Adrenal gland (tissue), 12 donors: ENCODE measurements around the gene TCF7L1. TPM values are rescaled to one million over a fixed set of nuclear protein-coding genes. Genes with fewer than 3 reads are reported as not detected.

Experiments
- DNase-seq, 7 donors: peaks; one replicate each; pipeline ENCODE4 v3.0.0-alpha.2; 2019 to 2020
- H3K27ac ChIP-seq, 5 donors: fragments of 200-600 bp; sonication (generic) in 4 of 5; 1 replicate in 3 of 5; 2 replicates in 2 of 5; pipeline versions ENCODE4 v1.5.1 to v1.8.0; 2016 to 2020; ENCODE audit warnings: mild to moderate bottlenecking in 1 of 5
- H3K27me3 ChIP-seq: fragments of 200-600 bp; 2 replicates; pipeline ENCODE4 v1.8.0; 2021
- H3K36me3 ChIP-seq, 2 donors: fragments of 200-600 bp; replicated peaks in 1 of 2; 1 replicate in 1 of 2; 2 replicates in 1 of 2; pipeline versions ENCODE4 v1.5.1 to v1.8.0; 2018 to 2022
- H3K4me1 ChIP-seq, 2 donors: fragments of 200-600 bp; replicated peaks in 1 of 2; 1 replicate in 1 of 2; 2 replicates in 1 of 2; pipeline versions ENCODE4 v1.5.1 to v1.8.0; 2018 to 2021
- H3K4me3 ChIP-seq, 4 donors: fragments of 200-600 bp; sonication (generic) in 3 of 4; one replicate each; pipeline ENCODE4 v1.5.1; 2016 to 2018
- H3K9me3 ChIP-seq, 3 donors: fragments of 200-600 bp; sonication (generic) in 1 of 3; replicated peaks in 1 of 3; 1 replicate in 2 of 3; 2 replicates in 1 of 3; pipeline versions ENCODE4 v1.5.1 to v1.8.0; 2016 to 2021
- POLR2A ChIP-seq, 2 donors: fragments of 450-650 bp; IDR thresholded peaks; one replicate each; pipeline ENCODE4 v1.6.1; 2017; ENCODE audit warnings: antibody characterized with exemption in 2 of 2, mild to moderate bottlenecking in 2 of 2, moderate library complexity in 1 of 2
- WGBS, 4 donors: extraction: QIAGEN DNeasy Blood & Tissue Kit in 2 of 4; methylation state at CpG; one replicate each; pipeline versions ENCODE4 v1.1.5 to v1.1.7; 2013 to 2017; 5-methylcytosine and 5-hydroxymethylcytosine counted together
- intact Hi-C, 2 donors: fragments of 100-400 bp; cut with DNase I; formaldehyde crosslinking; loops; one replicate each; pipeline versions ENCODE4 v1.14.1 to v1.15.0; 2022 to 2023
- polyA plus RNA-seq, 3 donors: library from polyadenylated mRNA; stranded (reverse); fragments of 200-250 nt in 2 of 3; fragments of 350-450 nt in 1 of 3; fragmentation: Illumina TruSeq in 1 of 3; extraction: RNeasy Lipid Tissue Mini Kit (QIAGEN cat#74804) in 1 of 3; gene quantifications; one replicate each; pipeline ENCODE4 v1.2.3, GENCODE V29; 2013 to 2014
- total RNA-seq, 9 donors: library from RNA; depleted of rRNA in 4 of 9; stranded (reverse); fragments of >200 nt in 4 of 9; fragments of 120-200 nt in 1 of 9; fragmentation: NEBNext Ultra II Directional in 1 of 9; extraction: Animal tissue kit (Norgen Biotek cat#: 25700) in 1 of 9; gene quantifications; one replicate each; pipeline versions ENCODE4 v1.1.0 to v1.2.4, GENCODE V29; 2013 to 2023
- TF ChIP-seq, protein P1 (sequence below), 6 experiments: fragments of 450-650 bp in 4 of 6; fragments of 200-600 bp in 2 of 6; sonication (generic) in 1 of 6; IDR thresholded peaks; 1 replicate in 5 of 6; 2 replicates in 1 of 6; pipeline versions ENCODE4 v1.5.1 to v1.8.0; 2016 to 2021; ENCODE audit warnings: antibody characterized with exemption in 6 of 6, mild to moderate bottlenecking in 2 of 6, moderate library complexity in 1 of 6
- donor health status: healthy with polysubstance abuse.
- donor health status: Bipolar disorder and iron deficiency.
- donor health status: DM: yes; HTN: yes; CAD: no.
- donor health status: DM: no; HTN: no; CAD: no.
- donor health status: DM: no; HTN: no; CAD: no.
- donor health status: DM: yes; HTN: yes; CAD: no.

TCF7L1 gene
- total and polyA plus RNA-seq, 12 donors: 0.36 to 8.9 (median 3.2) TPM

DNA sequence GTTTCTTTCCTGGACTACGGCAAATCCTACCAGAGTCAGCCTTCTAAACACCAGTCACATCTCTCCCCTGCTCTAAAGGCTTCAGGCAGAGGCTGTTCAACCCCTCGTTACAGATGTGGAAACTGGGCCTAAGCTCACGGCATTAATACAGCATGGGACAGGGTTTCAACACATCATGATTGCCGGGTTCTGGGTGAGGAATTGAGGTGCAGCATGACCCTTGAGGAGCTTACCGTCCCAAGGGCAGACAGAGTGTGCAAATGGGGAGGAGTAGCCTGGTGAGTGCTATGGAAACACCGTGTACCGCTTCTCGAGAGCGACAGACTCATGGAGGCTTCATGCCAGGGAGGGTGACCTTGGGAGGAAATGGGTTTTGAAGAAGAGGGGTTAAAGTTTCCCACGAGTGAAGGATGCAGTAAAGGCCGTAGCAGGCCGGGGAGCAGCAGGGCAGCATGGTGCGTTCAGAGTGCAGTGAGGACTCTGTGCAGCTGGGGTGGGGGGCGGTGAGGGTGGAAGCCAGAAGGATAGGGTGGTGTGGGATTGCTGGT, 143.5 kb downstream of the TCF7L1 start:
- Histone ChIP-seq H3K4me3 (no peak overlapping the region), H3K9me3 (no peaks in the 10 kb centered on the region), H3K4me1 (no peaks in the 10 kb centered on the region), H3K27me3 (no peaks in the 10 kb centered on the region), H3K27ac (peak overlapping the region in 2 of 5 donors; percentile 11 to 82), H3K36me3 (no peaks in the 10 kb centered on the region)
- 52 to 67% (median 60%) methylated on average over 14 of the region's 14 CpGs for WGBS, 4 donors
- no peak for TF ChIP-seq POLR2A (IDR thresholded peaks at IDR 0.05)
- TF ChIP-seq, protein P1, sequence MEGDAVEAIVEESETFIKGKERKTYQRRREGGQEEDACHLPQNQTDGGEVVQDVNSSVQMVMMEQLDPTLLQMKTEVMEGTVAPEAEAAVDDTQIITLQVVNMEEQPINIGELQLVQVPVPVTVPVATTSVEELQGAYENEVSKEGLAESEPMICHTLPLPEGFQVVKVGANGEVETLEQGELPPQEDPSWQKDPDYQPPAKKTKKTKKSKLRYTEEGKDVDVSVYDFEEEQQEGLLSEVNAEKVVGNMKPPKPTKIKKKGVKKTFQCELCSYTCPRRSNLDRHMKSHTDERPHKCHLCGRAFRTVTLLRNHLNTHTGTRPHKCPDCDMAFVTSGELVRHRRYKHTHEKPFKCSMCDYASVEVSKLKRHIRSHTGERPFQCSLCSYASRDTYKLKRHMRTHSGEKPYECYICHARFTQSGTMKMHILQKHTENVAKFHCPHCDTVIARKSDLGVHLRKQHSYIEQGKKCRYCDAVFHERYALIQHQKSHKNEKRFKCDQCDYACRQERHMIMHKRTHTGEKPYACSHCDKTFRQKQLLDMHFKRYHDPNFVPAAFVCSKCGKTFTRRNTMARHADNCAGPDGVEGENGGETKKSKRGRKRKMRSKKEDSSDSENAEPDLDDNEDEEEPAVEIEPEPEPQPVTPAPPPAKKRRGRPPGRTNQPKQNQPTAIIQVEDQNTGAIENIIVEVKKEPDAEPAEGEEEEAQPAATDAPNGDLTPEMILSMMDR (IDR thresholded peaks at IDR 0.05): no peak
- intact Hi-C loops: no loop called here
- no peak for DNase-seq

DNA sequence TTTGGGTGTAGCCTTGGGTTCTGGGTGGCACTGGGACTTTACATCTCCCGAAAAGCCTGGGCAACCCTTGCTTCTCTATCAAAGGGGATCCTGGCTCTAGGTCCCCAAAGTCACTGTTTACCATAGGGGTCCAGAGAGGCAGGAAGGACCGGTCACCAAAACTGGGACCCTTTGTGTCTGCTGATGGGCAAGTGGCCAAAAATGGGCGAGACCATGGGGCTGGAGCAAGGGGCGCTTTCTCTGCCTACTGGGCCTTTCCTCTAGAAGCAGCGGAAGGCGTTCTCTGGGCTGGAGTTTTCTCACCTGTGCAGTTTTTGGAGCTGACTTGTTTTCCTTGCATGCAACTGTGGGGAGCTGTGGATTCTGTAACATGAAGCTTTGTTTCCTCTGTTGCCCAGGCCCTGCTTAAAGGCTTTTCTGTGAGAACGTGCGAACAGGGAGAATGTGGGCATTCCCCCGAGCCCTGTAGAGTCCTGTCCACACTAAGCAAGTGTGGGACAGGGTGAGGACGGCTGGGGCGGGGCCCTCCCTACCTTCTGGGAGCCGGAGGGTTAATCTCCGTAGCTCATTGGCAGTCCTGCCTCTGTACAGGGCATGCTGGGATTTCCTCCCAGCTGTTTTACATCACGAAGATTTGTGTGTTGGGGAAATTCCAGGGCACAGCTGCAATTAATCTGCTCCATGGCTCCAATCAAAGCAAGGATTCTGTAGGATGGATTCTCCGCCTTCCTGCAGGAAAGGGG, 144.4 kb downstream of the TCF7L1 start:
- no peaks in the 10 kb centered on the region for H3K36me3 ChIP-seq
- 54 to 64% (median 61%) methylated on average over 5 to 15 of the region's 15 CpGs for WGBS, 4 donors
- H3K9me3 ChIP-seq: no peaks in the 10 kb centered on the region
- peak overlapping the region in 1 of 5 donors; percentile 82 for H3K27ac ChIP-seq
- TF ChIP-seq POLR2A (IDR thresholded peaks at IDR 0.05): no peak
- TF ChIP-seq, protein P1 (IDR thresholded peaks at IDR 0.05): no peak
- no peaks in the 10 kb centered on the region for H3K27me3 ChIP-seq
- no peaks in the 10 kb centered on the region for H3K4me1 ChIP-seq
- DNase-seq: peak in 2 of 7 donors; percentile 9 to 35
- no peak overlapping the region for H3K4me3 ChIP-seq
- intact Hi-C loops: no loop called here

DNA sequence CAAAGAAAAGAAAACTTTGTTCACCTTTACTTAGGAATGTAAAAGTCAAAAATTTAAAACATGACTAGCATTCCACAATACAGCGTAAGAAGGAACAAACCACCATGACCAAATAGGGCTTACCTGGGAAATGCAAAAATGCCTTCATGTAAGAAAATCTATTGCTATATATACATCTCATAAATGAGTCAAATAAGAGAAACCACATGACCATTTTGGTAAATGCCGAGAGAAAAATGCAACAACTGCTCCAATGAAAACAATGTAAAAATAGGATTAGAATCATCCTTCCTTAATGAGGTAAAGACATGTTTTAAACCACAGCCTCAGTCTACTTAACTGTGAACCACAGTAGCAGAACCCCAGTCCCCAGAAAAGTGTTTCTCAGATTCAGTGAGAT, 145.2 kb downstream of the TCF7L1 start:
- Histone ChIP-seq H3K27me3 (no peaks in the 10 kb centered on the region), H3K4me3 (no peak overlapping the region), H3K36me3 (no peaks in the 10 kb centered on the region), H3K27ac (peak overlapping the region in 1 of 5 donors; percentile 82), H3K4me1 (no peaks in the 10 kb centered on the region), H3K9me3 (no peaks in the 10 kb centered on the region)
- TF ChIP-seq POLR2A (IDR thresholded peaks at IDR 0.05): no peak
- TF ChIP-seq, protein P1 (IDR thresholded peaks at IDR 0.05): no peak
- no peak for DNase-seq
- intact Hi-C loops: no loop called here
- 62 to 83% (median 73%) methylated on average over 2 of the region's 2 CpGs for WGBS, 4 donors

DNA sequence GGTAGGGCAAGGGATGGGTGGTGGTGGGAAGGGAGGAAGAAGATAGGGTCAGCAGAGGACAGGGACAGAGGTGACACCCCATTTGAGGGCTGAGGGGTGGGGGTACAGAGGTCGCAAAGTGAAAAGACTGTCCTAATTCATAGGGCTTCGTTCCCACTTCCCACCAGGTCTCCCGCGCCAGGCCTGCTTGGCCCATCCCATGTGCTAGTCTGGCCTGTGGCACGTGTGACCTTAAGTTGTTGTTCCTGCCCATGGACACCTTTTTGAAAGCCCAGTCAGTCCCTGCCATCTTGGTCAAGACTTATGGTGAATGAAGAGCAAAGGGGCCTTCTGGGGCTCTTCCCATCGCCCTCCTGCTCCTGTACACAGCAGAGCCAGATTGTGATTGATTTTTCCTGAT, 148.4 kb downstream of the TCF7L1 start:
- no peak for DNase-seq
- Histone ChIP-seq H3K36me3 (no peaks in the 10 kb centered on the region), H3K4me1 (no peaks in the 10 kb centered on the region), H3K4me3 (no peak overlapping the region), H3K27ac (no peak overlapping the region), H3K9me3 (no peaks in the 10 kb centered on the region), H3K27me3 (no peaks in the 10 kb centered on the region)
- TF ChIP-seq POLR2A (IDR thresholded peaks at IDR 0.05): no peak
- TF ChIP-seq, protein P1 (IDR thresholded peaks at IDR 0.05): no peak
- intact Hi-C loops: loop anchor here in 1 of 2 donors (5.0 to 10.0 kb wide), 3 partner anchors 149 to 787 kb away; partner anchors contain the start of gene TCF7L1
- WGBS, 4 donors: 76 to 91% (median 79%) methylated on average over 6 of the region's 6 CpGs
